GM12873 (cell line): Measurements from ENCODE around the gene TMEM176A.

Experiments
- CTCF ChIP-seq: IDR thresholded peaks from 2 replicates; pipeline ENCODE4 v1.5.1; 2012; ENCODE audit warnings: low read depth, mild to moderate bottlenecking, moderate library complexity, low read length, control low read depth; ENCODE audit not compliant: insufficient read depth; ENCODE audit errors: missing control alignments

TMEM176A gene

GRCh38 chr7:150848561-150849115 is 48.1 kb downstream of the TMEM176A start:
- no peak for TF ChIP-seq CTCF

GRCh38 chr7:150849204-150849775 is 48.7 kb downstream of the TMEM176A start:
- TF ChIP-seq CTCF: no peak

- TF ChIP-seq CTCF: no peak
Observed at GRCh38 chr7:150850273-150850672, 49.7 kb downstream of the TMEM176A start.

- no peak for TF ChIP-seq CTCF
Observed at GRCh38 chr7:150851492-150852370, 51.2 kb downstream of the TMEM176A start.

GRCh38 chr7:150852371-150852905 is 51.9 kb downstream of the TMEM176A start, which contains the start of gene AOC1:
TSS of gene AOC1 (plus strand) at chr7:150852517. CDS start at chr7:150856471, 3,954 bp downstream.
- TF ChIP-seq CTCF: no peak

- TF ChIP-seq CTCF: no peak
Observed at GRCh38 chr7:150854066-150855000, 53.8 kb downstream of the TMEM176A start.
